Testis (tissue), 3 donors: ENCODE results near the gene MTHFR. TPM values are rescaled to one million over a fixed set of nuclear protein-coding genes. Genes with fewer than 3 reads are reported as not detected.

Source experiments
- DNase-seq: peaks from one replicate; pipeline ENCODE4 v3.0.0-alpha.2; 2019
- H3K27ac ChIP-seq, 2 donors: fragments of 200-600 bp; sonication (generic); one replicate each; pipeline ENCODE4 v1.5.1; 2019
- H3K27me3 ChIP-seq: fragments of 200-600 bp; sonication (generic); one replicate; pipeline ENCODE4 v1.5.1; 2019
- H3K36me3 ChIP-seq: fragments of 200-600 bp; sonication (generic); one replicate; pipeline ENCODE4 v1.5.1; 2017; ENCODE audit warnings: low read depth; ENCODE audit errors: missing control alignments
- H3K4me1 ChIP-seq: fragments of 200-600 bp; sonication (generic); one replicate; pipeline ENCODE4 v1.5.1; 2019
- H3K4me3 ChIP-seq, 2 donors: fragments of 200-600 bp; sonication (generic); one replicate each; pipeline ENCODE4 v1.5.1; 2017 to 2019
- H3K9me3 ChIP-seq: fragments of 200-600 bp; sonication (generic); one replicate; pipeline ENCODE4 v1.5.1; 2017
- POLR2A ChIP-seq: fragments of 450-650 bp; IDR thresholded peaks from one replicate; pipeline ENCODE4 v1.6.1; 2017; ENCODE audit warnings: antibody characterized with exemption, mild to moderate bottlenecking, moderate library complexity
- WGBS, 2 donors: methylation state at CpG; one replicate each; pipeline ENCODE4 v1.1.5; 2018; 5-methylcytosine and 5-hydroxymethylcytosine counted together
- intact Hi-C: fragments of 100-400 bp; cut with DNase I; formaldehyde crosslinking; loops from one replicate; pipeline ENCODE4 v1.15.1; 2023; ENCODE audit warnings: low total_unique reads
- polyA plus RNA-seq: library from polyadenylated mRNA; stranded (reverse); fragments of 350-450 nt; fragmentation: Illumina TruSeq; extraction: RNeasy Lipid Tissue Mini Kit (QIAGEN cat#74804); gene quantifications from one replicate; pipeline ENCODE4 v1.2.3, GENCODE V29; 2014; ENCODE audit warnings: low read depth, low replicate concordance; ENCODE audit not compliant: insufficient read depth
- total RNA-seq, 2 donors: library from RNA; depleted of rRNA; stranded (reverse); fragments of >200 nt; gene quantifications; one replicate each; pipeline ENCODE4 v1.2.3, GENCODE V29; 2016
- TF ChIP-seq, protein P1 (sequence below), 3 experiments: fragments of 450-650 bp in 2 of 3; fragments of 200-600 bp in 1 of 3; sonication (generic) in 1 of 3; IDR thresholded peaks; one replicate each; pipeline ENCODE4 v1.5.1; 2016 to 2019; ENCODE audit warnings: antibody characterized with exemption in 3 of 3, mild to moderate bottlenecking in 2 of 3, moderate library complexity in 1 of 3

MTHFR gene
- total and polyA plus RNA-seq, 3 donors from 2014 or later, result 30.4 to 78.3 (median 68.3) TPM

DNA sequence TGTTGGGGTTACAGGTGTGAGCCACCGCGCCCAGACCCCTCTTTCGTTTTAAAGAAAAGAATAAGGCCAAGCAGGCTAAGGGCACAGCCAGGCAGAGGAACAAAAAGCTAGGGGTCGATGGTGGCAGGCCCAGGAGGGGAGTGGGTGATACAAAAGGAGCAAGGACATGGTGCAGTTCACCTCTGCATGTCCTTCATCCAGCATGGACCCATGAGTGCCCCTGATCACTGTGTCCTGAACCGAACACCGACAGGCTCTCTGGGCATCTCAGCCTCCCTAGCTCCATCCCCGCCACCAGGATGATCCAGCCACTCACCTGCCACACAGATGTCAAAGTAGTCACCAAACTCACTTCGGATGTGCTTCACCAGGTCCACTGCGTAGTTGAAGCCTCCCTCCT is 5.9 kb downstream of the MTHFR start:
- TF ChIP-seq, protein P1, sequence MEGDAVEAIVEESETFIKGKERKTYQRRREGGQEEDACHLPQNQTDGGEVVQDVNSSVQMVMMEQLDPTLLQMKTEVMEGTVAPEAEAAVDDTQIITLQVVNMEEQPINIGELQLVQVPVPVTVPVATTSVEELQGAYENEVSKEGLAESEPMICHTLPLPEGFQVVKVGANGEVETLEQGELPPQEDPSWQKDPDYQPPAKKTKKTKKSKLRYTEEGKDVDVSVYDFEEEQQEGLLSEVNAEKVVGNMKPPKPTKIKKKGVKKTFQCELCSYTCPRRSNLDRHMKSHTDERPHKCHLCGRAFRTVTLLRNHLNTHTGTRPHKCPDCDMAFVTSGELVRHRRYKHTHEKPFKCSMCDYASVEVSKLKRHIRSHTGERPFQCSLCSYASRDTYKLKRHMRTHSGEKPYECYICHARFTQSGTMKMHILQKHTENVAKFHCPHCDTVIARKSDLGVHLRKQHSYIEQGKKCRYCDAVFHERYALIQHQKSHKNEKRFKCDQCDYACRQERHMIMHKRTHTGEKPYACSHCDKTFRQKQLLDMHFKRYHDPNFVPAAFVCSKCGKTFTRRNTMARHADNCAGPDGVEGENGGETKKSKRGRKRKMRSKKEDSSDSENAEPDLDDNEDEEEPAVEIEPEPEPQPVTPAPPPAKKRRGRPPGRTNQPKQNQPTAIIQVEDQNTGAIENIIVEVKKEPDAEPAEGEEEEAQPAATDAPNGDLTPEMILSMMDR (IDR thresholded peaks at IDR 0.05), result no peak
- no peak for TF ChIP-seq POLR2A
- no peak for DNase-seq
- Histone ChIP-seq H3K9me3 (no peaks in the 10 kb centered on the region), H3K36me3 (no peaks in the 10 kb centered on the region), H3K4me1 (peaks cover 34% of the 10 kb centered on the region), H3K4me3 (no peak overlapping the region), H3K27ac (no peak overlapping the region), H3K27me3 (no peaks in the 10 kb centered on the region)
- 94 to 97% methylated on average over 9 of the region's 9 CpGs for WGBS, 2 donors
- intact Hi-C loops, result loop anchor here (10.0 kb wide), 1 partner anchor 65 kb away; the partner anchor contains the start of gene AGTRAP

DNA sequence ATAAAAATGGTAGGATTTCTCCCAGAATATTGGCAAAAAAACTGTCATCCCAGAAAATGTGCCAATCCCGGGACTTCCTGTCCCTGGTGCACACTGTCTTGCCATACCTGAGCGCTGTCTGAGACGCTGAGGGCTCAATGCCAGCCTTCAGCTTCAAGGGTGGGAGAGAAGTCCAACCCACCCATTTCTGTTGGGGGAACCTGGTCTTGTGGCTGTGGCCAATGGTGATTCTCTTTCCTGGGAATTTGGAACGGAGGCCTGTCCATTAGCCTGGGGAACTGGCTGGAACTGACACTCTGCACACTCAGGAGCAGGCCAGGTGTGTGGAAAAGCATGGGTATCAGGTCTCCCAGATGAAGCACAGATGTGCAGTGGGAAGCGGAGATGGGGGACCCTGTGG is 6.7 kb downstream of the MTHFR start:
- Histone ChIP-seq H3K27me3 (no peaks in the 10 kb centered on the region), H3K4me1 (peaks cover 29% of the 10 kb centered on the region), H3K27ac (peak overlapping the region in 1 of 2 donors; percentile 71), H3K4me3 (no peak overlapping the region), H3K9me3 (no peaks in the 10 kb centered on the region), H3K36me3 (no peaks in the 10 kb centered on the region)
- 97 to 98% methylated on average over 5 of the region's 5 CpGs for WGBS, 2 donors
- no peak for DNase-seq
- intact Hi-C loops, result no loop called here
- TF ChIP-seq, protein P1 (IDR thresholded peaks at IDR 0.05), result no peak
- TF ChIP-seq POLR2A, result no peak

DNA sequence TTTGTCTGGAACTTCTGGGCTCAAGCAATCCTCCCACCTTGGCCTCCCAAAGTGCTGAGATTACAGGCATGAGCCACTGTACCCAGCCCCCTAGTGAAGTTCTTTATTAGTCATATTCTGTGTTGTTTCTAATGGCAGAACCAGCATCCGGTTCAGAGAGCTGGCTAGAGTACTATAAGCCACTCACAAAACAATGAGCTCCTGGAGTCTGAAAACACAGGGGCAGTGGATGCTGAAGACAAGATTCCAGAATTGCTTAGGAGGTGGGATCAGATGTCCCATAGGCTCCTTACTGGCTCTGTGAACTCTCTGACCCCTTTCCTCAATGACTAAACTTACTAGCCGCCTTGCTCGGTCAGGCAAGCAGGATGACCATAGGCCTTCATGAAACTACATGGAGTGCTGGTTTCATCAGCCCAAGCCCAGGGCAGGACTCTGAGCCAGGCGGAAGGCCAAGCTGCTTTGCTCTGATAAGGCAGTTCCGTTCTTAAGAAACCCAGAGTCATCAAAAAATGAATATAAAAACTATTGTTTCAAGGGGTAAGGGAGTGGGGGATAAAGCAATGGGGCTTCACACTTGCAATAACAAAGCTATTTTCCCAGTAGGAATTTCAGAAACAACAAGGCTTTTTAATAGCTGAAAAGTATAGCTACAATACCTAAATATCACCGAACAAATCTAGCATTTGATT is 8.1 kb downstream of the MTHFR start:
- peak; percentile 85 for DNase-seq
- Histone ChIP-seq H3K4me1 (peaks cover 22% of the 10 kb centered on the region), H3K27ac (peak overlapping the region; percentile 49 to 71), H3K9me3 (no peaks in the 10 kb centered on the region), H3K36me3 (no peaks in the 10 kb centered on the region), H3K27me3 (no peaks in the 10 kb centered on the region), H3K4me3 (no peak overlapping the region)
- WGBS, 2 donors, result 40 to 60% methylated on average over 6 of the region's 6 CpGs
- TF ChIP-seq, protein P1 (IDR thresholded peaks at IDR 0.05), result no peak
- TF ChIP-seq POLR2A, result no peak
- intact Hi-C loops, result no loop called here

DNA sequence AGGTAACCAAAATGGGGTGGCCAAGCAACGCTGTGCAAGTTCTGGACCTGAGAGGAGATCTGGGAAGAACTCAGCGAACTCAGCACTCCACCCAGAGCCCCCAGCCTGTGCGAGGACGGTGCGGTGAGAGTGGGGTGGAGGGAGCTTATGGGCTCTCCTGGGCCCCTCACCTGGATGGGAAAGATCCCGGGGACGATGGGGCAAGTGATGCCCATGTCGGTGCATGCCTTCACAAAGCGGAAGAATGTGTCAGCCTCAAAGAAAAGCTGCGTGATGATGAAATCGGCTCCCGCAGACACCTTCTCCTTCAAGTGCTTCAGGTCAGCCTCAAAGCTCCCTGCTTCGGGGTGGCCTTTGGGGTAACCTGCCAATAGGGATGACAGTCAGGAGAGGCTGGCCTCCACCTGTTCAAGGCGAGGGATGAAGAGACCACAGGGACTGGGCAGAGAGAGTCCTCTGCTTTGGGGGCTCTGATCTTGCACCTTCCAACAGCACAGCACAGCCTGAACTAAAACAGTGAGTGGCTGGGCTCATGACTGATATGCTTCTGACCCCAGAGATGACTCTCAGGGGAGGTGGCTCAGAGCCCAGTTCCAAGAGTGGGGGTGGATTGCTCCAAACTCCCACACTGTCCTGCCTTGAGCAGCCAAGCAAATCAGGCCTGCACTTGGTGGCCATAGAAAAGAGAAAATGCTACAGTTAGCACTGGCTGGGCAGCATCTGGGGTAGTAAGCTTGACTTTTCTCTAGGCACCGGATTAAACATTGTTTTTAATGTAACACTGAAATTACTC is 9.5 kb downstream of the MTHFR start:
- Histone ChIP-seq H3K9me3 (no peaks in the 10 kb centered on the region), H3K27ac (peak overlapping the region; percentile 41 to 71), H3K4me1 (peaks cover 25% of the 10 kb centered on the region), H3K27me3 (no peaks in the 10 kb centered on the region), H3K4me3 (no peak overlapping the region), H3K36me3 (no peaks in the 10 kb centered on the region)
- no peak for TF ChIP-seq POLR2A
- TF ChIP-seq, protein P1 (IDR thresholded peaks at IDR 0.05), result no peak
- WGBS, 2 donors, result 81 to 84% methylated on average over 13 to 15 of the region's 15 CpGs
- intact Hi-C loops, result no loop called here
- DNase-seq, result peak; percentile 90
